ENCODE results near the gene TRAK1.

DNA sequence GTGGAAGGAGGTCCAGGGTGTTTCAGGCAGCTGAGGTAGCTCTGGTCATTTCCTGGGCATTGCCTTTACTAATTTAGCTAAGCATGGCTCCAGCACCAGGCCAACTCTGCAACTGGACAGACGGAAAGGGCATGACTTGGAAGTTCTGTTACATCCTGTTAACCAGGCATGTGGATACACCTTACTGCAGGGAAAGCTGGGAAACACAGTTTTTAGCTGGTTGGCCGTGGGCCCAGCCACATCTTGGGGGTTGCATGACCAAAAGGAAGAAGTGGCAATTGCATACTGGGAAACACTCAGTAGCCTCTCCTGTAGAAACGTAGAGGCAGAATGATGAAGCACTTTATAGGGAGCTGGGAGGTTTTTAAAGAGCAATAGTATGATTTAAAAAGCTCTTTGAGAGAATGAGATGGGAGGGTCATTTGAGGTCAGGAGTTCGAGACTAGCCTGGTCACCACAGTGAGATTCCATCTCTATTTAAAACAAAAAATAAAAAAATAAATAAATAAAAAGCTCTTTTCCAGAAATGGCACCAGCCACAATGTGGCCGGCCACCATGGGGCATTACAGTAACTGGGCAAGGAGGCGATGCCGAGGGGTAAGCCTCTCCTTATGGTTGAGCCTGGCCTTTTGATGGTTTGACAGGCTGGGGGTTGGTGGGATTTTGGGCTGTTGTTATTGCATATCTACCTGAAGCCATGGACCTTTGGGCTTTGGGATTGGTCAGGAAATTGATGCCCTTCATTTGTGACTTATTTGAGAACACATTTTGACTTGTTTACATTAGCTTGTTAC lies 28.6 kb downstream of the TRAK1 start:
- TF ChIP-seq, protein P1, sequence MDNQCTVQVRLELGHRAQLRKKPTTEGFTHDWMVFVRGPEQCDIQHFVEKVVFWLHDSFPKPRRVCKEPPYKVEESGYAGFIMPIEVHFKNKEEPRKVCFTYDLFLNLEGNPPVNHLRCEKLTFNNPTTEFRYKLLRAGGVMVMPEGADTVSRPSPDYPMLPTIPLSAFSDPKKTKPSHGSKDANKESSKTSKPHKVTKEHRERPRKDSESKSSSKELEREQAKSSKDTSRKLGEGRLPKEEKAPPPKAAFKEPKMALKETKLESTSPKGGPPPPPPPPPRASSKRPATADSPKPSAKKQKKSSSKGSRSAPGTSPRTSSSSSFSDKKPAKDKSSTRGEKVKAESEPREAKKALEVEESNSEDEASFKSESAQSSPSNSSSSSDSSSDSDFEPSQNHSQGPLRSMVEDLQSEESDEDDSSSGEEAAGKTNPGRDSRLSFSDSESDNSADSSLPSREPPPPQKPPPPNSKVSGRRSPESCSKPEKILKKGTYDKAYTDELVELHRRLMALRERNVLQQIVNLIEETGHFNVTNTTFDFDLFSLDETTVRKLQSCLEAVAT (IDR thresholded peaks at IDR 0.05) = no peak
- no peak for TF ChIP-seq JUNB (IDR thresholded peaks at IDR 0.05)

Data from GM12878 (cell line).